Mammary epithelial cell (primary cell): ENCODE results near the gene PAN2.
A peak's percentile ranks its signal among the peaks of the same experiment; 100 is the strongest.

ENCODE experiments used
- CTCF ChIP-seq, 2 donors: IDR thresholded peaks in 1 of 2; conservative IDR thresholded peaks in 1 of 2; 2 replicates each; pipeline ENCODE4 v1.5.1; 2011 to 2012; ENCODE audit warnings: inconsistent platforms in 2 of 2, low read length in 2 of 2, mild to moderate bottlenecking in 2 of 2, control low read depth in 1 of 2, low read depth in 1 of 2; ENCODE audit not compliant: insufficient read depth in 1 of 2; ENCODE audit errors: extremely low read depth in 1 of 2
- EZH2 ChIP-seq: IDR thresholded peaks from 2 replicates; pipeline ENCODE4 v1.6.1; 2012; ENCODE audit warnings: low read length, inconsistent platforms, borderline replicate concordance

- TF ChIP-seq CTCF (conservative IDR thresholded peaks at IDR 0.05 in 1 of 2, IDR thresholded peaks at IDR 0.05 in 1 of 2; ENCODE audit: extremely low read depth in 1 of 2, insufficient read depth in 1 of 2, low read depth in 1 of 2, low read length in 2 of 2) (peak; percentile 19 to 44), EZH2 (no peak)
Measured at GRCh38 chr12:56271031-56271430, 62.8 kb downstream of the PAN2 start.
